ENCODE measurements around the gene SLC25A4.
"Not testable (repeated sequence)": the region's sequence is repeated elsewhere in the genome, so short reads cannot be mapped to it uniquely, and the experiment has no call there.

The SLC25A4 gene

DNA sequence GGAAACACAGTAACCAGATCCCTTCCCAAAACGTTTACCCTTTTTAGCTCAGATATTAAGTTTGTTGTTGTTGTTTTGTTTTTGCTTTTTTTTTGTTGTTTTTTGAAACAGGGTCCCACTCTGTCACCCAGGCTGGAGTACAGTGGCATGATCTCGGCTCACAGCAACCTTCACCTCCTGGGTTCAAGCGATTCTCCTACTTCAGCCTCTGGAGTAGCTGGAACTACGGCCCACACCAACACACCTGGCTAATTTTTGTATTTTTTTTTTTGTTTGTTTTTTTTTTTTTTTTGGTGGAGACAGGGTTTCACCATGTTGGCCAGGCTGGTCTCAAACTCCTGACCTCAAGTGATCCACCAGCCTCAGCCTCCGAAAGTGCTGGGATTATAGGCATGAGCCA is 23.6 kb upstream of the SLC25A4 start:
- not testable (repeated sequence) for H3K4me1 ChIP-seq (ENCODE audit: control insufficient read depth in 5 of 5, insufficient read depth in 5 of 5, low read length in 5 of 5); H3K4me3 ChIP-seq (ENCODE audit: low read depth in 1 of 5, low read length in 5 of 5); H3K27ac ChIP-seq (ENCODE audit: low read depth, low read length); H3K36me3 ChIP-seq (ENCODE audit: control insufficient read depth in 5 of 5, insufficient read depth in 5 of 5, low read length in 5 of 5); H3K9me3 ChIP-seq (ENCODE audit: control insufficient read depth in 5 of 5, low read length in 5 of 5); H3K9ac ChIP-seq (ENCODE audit: low read length in 5 of 5); H3K27me3 ChIP-seq (ENCODE audit: control insufficient read depth in 5 of 5, insufficient read depth in 4 of 5, low read length in 5 of 5)

DNA sequence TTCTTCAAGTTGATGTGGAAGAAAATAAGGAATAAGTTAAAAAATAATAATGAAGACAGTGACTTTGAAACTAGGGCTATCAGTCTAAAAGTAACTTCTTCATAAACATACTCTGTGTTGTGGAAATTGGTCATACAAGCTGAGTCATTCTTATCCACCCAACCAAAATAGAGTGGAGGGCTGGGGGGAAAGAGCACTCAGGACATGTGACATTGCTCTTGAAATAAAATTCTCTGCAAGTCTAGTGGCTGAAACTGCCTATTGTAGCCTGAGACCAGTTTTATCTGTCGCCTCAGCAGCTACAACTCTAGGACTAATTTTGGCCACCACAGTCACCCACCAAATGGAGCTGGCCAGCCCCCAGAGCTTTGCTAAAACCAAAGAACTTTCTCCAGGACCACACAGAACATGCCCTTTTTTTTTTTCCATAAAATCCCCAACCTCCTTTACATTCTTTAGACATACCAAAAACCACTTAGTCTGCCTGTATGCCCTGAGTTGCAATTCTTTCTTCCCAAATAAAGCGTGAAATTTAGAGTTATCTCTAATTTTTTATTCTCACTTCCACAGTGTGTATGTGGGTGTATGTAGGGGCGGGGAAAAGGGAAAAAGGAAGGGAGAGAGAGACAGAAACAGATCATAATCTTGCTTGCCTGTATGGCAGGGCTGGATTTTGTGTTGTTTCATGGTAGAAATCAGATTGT is 23.0 kb upstream of the SLC25A4 start:
- no peak overlapping the region for H3K4me3 ChIP-seq (ENCODE audit: low read depth in 1 of 5, low read length in 5 of 5)
- H3K9me3 ChIP-seq (ENCODE audit: control insufficient read depth in 5 of 5, low read length in 5 of 5), result no peaks in the 10 kb centered on the region
- no peaks in the 10 kb centered on the region for H3K36me3 ChIP-seq (ENCODE audit: control insufficient read depth in 5 of 5, insufficient read depth in 5 of 5, low read length in 5 of 5)
- H3K4me1 ChIP-seq (ENCODE audit: control insufficient read depth in 5 of 5, insufficient read depth in 5 of 5, low read length in 5 of 5), result peaks cover 3 to 9% (median 6%) of the 10 kb centered on the region in 5 donors
- no peak overlapping the region for H3K9ac ChIP-seq (ENCODE audit: low read length in 5 of 5)
- H3K27ac ChIP-seq (ENCODE audit: low read depth, low read length), result no peak overlapping the region
- no peaks in the 10 kb centered on the region for H3K27me3 ChIP-seq (ENCODE audit: control insufficient read depth in 5 of 5, insufficient read depth in 4 of 5, low read length in 5 of 5)

DNA sequence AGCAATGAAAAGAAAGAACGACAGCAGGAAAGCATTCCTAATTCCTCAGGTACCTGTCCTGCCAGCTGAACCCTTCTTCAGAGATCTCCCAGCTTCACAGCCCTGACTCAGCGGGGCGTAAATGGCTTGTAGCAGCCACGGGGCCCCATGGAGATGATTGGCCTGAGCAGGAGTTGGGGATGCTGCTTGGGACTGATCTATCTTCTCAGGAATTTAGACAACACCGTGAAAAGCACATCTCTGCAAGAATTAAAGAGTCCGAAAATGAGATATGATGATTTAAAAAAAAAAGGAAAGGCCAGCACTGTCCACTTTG is 22.5 kb upstream of the SLC25A4 start:
- Histone ChIP-seq H3K36me3 (ENCODE audit: control insufficient read depth in 5 of 5, insufficient read depth in 5 of 5, low read length in 5 of 5) (no peaks in the 10 kb centered on the region), H3K4me1 (ENCODE audit: control insufficient read depth in 5 of 5, insufficient read depth in 5 of 5, low read length in 5 of 5) (peaks cover 3 to 8% (median 6%) of the 10 kb centered on the region in 5 donors), H3K9me3 (ENCODE audit: control insufficient read depth in 5 of 5, low read length in 5 of 5) (no peaks in the 10 kb centered on the region), H3K9ac (ENCODE audit: low read length in 5 of 5) (no peak overlapping the region), H3K27me3 (ENCODE audit: control insufficient read depth in 5 of 5, insufficient read depth in 4 of 5, low read length in 5 of 5) (no peaks in the 10 kb centered on the region), H3K4me3 (ENCODE audit: low read depth in 1 of 5, low read length in 5 of 5) (no peak overlapping the region), H3K27ac (ENCODE audit: low read depth, low read length) (no peak overlapping the region)

DNA sequence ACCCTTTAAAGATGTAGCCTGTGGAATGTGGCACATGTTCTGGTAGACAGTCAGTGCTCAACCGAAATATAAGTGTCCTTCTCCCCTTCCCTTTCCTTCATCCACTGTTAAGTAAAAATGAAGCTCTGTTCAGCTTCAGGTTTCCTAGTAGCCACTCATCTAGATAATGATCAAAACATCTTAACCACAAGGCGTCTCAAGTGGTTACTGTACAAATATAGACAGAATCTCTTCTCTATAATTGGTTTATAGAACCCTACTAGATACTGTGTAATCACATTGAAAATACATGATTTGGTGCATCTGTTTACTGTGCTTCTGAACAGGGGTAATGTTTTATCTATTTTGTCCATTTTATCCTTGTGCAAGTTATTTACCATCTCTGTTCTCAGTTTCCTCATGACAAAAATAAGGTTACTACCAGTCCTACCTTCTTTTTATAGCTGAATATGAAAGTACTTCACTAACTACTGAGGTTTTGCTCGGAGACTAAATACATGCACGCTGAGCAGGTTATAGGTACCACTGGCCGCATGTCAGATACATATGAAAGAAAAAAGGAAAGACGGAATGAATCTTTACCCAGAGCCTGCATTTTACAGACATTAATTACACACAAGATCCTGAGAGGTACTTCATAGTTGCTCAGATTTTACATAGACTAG is 20.3 kb upstream of the SLC25A4 start:
- no peak overlapping the region for H3K27ac ChIP-seq (ENCODE audit: low read depth, low read length)
- H3K9ac ChIP-seq (ENCODE audit: low read length in 5 of 5), result no peak overlapping the region
- H3K4me3 ChIP-seq (ENCODE audit: low read depth in 1 of 5, low read length in 5 of 5), result no peak overlapping the region
- H3K4me1 ChIP-seq (ENCODE audit: control insufficient read depth in 5 of 5, insufficient read depth in 5 of 5, low read length in 5 of 5), result peaks cover 0 to 9% (median 9%) of the 10 kb centered on the region in 5 donors
- H3K27me3 ChIP-seq (ENCODE audit: control insufficient read depth in 5 of 5, insufficient read depth in 4 of 5, low read length in 5 of 5), result no peaks in the 10 kb centered on the region
- H3K9me3 ChIP-seq (ENCODE audit: control insufficient read depth in 5 of 5, low read length in 5 of 5), result no peaks in the 10 kb centered on the region
- no peaks in the 10 kb centered on the region for H3K36me3 ChIP-seq (ENCODE audit: control insufficient read depth in 5 of 5, insufficient read depth in 5 of 5, low read length in 5 of 5)

DNA sequence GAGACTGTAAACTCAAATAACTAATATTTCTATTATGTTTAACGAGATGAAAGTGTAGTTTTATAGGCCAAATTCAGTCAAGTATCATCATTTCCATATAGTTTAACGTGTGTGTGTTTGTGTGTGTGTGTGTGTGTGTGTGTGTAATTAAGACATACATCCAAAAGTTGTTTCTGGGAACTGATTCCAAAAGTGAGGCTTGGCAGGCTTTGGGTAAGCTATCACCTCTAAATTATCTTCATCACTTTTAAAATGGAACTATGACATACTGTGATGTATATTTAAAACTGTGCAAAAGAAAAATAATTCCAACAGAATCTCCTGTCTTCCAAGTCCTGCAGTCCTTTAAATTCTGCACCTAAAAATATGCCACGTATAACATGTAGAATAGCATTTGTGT is 19.1 kb upstream of the SLC25A4 start:
- no peaks in the 10 kb centered on the region for H3K9me3 ChIP-seq (ENCODE audit: control insufficient read depth in 5 of 5, low read length in 5 of 5)
- H3K27ac ChIP-seq (ENCODE audit: low read depth, low read length), result no peak overlapping the region
- peaks cover 0 to 21% (median 19%) of the 10 kb centered on the region in 5 donors for H3K4me1 ChIP-seq (ENCODE audit: control insufficient read depth in 5 of 5, insufficient read depth in 5 of 5, low read length in 5 of 5)
- H3K9ac ChIP-seq (ENCODE audit: low read length in 5 of 5), result no peak overlapping the region
- peaks cover 0 to 6% (median 0%) of the 10 kb centered on the region in 5 donors for H3K27me3 ChIP-seq (ENCODE audit: control insufficient read depth in 5 of 5, insufficient read depth in 4 of 5, low read length in 5 of 5)
- no peaks in the 10 kb centered on the region for H3K36me3 ChIP-seq (ENCODE audit: control insufficient read depth in 5 of 5, insufficient read depth in 5 of 5, low read length in 5 of 5)
- no peak overlapping the region for H3K4me3 ChIP-seq (ENCODE audit: low read depth in 1 of 5, low read length in 5 of 5)

DNA sequence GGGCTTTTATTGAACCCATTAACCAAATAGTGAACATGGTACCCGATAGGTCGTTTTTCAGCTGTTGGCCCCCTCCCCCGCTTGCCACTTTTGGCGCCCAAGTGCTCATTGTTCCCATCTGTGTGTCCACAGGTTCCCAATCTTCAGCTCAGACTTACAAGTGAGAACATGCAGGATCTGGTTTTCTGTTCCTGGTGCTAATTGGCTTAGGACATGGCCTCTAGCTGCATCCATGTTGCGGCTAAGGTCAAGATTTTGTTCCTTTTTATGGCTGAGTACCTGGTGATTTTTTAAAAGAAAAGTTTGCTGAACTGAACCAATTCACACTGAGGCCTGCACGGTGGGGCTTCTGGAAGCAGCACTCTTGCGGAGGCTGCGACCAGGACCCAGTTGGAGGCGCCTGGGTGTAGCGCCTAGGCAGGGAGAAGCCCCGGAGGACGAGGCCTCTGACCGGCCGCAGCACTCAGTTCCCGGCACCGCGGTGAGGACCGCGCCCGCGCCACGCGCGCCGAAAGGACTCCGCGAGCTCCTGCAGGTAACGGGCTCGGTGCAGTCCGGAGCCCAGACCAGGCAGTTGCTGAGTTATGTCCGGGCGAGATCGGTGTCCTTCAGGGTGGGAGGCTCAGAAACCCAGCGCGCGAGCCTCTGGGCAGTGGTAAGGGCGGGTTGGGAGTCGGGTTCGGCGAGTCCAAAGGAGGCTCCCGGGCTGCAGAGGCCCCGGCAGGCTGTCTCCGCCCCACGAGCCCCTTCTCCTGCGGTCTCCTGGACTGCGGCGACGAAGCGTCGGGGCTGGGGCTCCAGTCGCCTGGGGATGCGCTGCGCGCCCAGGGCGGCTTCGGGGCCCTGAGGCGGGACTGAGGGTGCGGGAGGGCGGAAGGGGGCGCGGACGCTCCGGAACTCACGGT is 15.8 kb upstream of the SLC25A4 start:
- H3K27me3 ChIP-seq (ENCODE audit: control insufficient read depth in 5 of 5, insufficient read depth in 4 of 5, low read length in 5 of 5), result peaks cover 0 to 8% (median 0%) of the 10 kb centered on the region in 5 donors
- peak overlapping the region in 2 of 5 donors; percentile 40 to 72 for H3K9ac ChIP-seq (ENCODE audit: low read length in 5 of 5)
- H3K27ac ChIP-seq (ENCODE audit: low read depth, low read length), result no peak overlapping the region

DNA sequence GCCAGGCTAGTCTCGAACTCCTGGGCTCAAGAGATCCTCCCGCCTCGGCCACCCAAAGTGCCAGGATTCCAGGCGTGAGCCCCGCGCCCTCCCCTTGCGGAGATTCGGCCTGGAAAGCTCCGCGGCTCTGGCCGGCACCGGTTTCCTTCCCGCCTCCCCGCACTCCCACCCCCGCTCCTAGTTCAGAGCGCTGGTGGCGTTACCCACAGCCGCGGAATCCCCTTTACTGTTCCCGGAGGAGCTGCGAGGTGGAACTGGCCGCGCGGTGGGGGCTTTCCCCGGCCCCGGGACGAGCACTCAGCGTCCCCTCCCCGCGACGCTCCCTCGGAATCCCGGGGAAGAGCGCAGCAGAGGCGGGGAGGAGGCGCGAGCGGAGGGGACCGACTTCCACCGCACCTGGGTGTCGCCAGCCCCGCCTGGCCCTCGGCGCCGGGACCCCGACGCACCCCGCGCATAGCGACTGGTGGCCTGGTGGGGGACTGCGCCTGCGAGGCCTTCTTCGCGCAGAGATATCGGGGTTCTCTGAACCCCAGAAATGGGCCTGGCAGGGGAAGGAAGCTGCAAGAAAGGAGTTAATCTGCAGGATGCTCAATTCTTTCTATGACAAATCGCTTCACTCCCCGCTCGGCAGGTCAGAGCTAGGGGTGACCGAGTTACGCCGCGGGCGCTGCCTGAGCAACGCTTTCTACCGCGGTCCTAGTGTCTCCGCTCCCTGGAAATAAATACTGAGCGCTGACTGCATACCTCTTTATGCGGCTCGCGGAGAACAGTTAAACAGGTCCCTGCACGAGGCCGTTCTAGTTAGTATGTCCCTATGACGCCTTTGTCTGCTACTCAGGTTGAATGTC is 14.6 kb upstream of the SLC25A4 start:
- H3K36me3 ChIP-seq (ENCODE audit: control insufficient read depth in 5 of 5, insufficient read depth in 5 of 5, low read length in 5 of 5), result no peaks in the 10 kb centered on the region
- peaks cover 0 to 8% (median 0%) of the 10 kb centered on the region in 5 donors for H3K27me3 ChIP-seq (ENCODE audit: control insufficient read depth in 5 of 5, insufficient read depth in 4 of 5, low read length in 5 of 5)
- peaks cover 0 to 23% (median 19%) of the 10 kb centered on the region in 5 donors for H3K4me1 ChIP-seq (ENCODE audit: control insufficient read depth in 5 of 5, insufficient read depth in 5 of 5, low read length in 5 of 5)
- H3K9ac ChIP-seq (ENCODE audit: low read length in 5 of 5), result peak overlapping the region in 3 of 5 donors; percentile 30 to 72 (median 56)
- no peaks in the 10 kb centered on the region for H3K9me3 ChIP-seq (ENCODE audit: control insufficient read depth in 5 of 5, low read length in 5 of 5)
- H3K27ac ChIP-seq (ENCODE audit: low read depth, low read length), result no peak overlapping the region
- peak overlapping the region; percentile 37 to 78 (median 70) for H3K4me3 ChIP-seq (ENCODE audit: low read depth in 1 of 5, low read length in 5 of 5)

More for the DNA sequence above, 15.8 kb upstream of the SLC25A4 start:
- H3K36me3 ChIP-seq (ENCODE audit: control insufficient read depth in 5 of 5, insufficient read depth in 5 of 5, low read length in 5 of 5), result no peaks in the 10 kb centered on the region
- peaks cover 0 to 23% (median 19%) of the 10 kb centered on the region in 5 donors for H3K4me1 ChIP-seq (ENCODE audit: control insufficient read depth in 5 of 5, insufficient read depth in 5 of 5, low read length in 5 of 5)
- H3K9me3 ChIP-seq (ENCODE audit: control insufficient read depth in 5 of 5, low read length in 5 of 5), result no peaks in the 10 kb centered on the region
- peak overlapping the region; percentile 22 to 78 (median 70) for H3K4me3 ChIP-seq (ENCODE audit: low read depth in 1 of 5, low read length in 5 of 5)

DNA sequence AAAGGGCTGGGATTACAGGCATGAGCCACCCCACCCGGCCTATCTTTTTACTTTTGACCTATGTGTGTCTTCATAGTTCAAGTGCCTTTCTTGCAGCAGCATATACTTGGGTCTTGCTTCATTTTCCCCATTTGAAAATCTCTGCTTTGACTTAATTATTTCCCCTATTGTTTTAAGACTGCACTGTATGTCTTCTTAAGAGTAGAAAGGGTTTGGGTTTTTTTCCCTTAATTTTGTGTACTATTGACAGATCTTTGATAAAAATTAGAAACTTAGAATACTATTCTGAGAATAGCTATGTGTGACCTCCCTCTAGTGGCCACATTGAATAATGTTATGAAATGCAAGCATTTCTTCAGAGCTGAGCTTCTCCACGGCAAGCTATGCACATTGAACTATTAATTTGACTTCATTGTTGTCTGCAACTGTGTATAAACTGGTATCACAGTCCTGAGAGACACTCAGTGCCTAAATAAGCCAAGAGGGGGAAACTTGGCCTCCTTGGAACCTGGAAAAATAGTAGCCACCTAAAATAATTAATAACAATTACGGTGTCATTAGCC is 8.7 kb upstream of the SLC25A4 start:
- Histone ChIP-seq H3K4me1 (ENCODE audit: control insufficient read depth in 5 of 5, insufficient read depth in 5 of 5, low read length in 5 of 5) (peaks cover 0 to 13% (median 4%) of the 10 kb centered on the region in 5 donors), H3K4me3 (ENCODE audit: low read depth in 1 of 5, low read length in 5 of 5) (no peak overlapping the region), H3K27ac (ENCODE audit: low read depth, low read length) (no peak overlapping the region), H3K36me3 (ENCODE audit: control insufficient read depth in 5 of 5, insufficient read depth in 5 of 5, low read length in 5 of 5) (no peaks in the 10 kb centered on the region), H3K27me3 (ENCODE audit: control insufficient read depth in 5 of 5, insufficient read depth in 4 of 5, low read length in 5 of 5) (peaks cover 0 to 7% (median 0%) of the 10 kb centered on the region in 5 donors), H3K9me3 (ENCODE audit: control insufficient read depth in 5 of 5, low read length in 5 of 5) (no peaks in the 10 kb centered on the region), H3K9ac (ENCODE audit: low read length in 5 of 5) (no peak overlapping the region)

DNA sequence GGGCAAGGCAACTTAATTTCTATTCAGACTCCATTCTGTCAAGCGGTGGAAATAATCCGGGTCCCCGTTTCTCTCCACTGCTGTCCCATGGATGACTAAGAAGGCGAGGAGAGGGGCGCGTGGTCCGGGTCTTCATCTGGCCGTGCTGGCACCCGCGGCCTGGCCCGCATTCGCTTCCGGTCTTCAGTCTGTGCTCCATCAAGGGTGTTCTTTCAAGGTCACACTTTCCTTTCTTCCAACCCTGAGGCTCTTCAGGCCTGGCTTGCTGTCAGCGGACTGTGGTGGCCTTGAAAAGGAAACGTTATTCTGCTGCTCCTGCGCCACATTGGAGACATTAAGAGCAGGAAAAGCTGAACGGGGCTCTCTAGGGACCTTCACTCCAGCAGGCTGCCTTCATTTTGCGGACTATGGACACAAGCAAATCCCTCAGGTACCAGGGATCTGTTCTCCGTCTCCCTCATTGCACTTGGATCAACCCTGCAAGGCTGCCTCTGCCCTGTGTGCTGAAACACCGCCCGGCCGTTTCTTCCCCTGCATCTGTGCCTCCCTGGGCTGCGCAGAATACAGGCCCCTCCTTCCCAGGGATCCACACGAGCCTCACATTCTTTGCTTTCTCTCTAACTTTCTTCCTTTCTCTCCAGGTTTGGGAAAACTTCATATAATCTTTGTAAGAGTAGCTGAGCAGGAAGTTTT is 5.7 kb upstream of the SLC25A4 start:
- peak overlapping the region in 3 of 5 donors; percentile 19 to 51 (median 45) for H3K4me3 ChIP-seq (ENCODE audit: low read depth in 1 of 5, low read length in 5 of 5)
- H3K4me1 ChIP-seq (ENCODE audit: control insufficient read depth in 5 of 5, insufficient read depth in 5 of 5, low read length in 5 of 5), result peaks cover 2 to 15% (median 6%) of the 10 kb centered on the region in 5 donors
- H3K27ac ChIP-seq (ENCODE audit: low read depth, low read length), result no peak overlapping the region
- no peak overlapping the region for H3K9ac ChIP-seq (ENCODE audit: low read length in 5 of 5)
- peaks cover 0 to 7% (median 0%) of the 10 kb centered on the region in 5 donors for H3K27me3 ChIP-seq (ENCODE audit: control insufficient read depth in 5 of 5, insufficient read depth in 4 of 5, low read length in 5 of 5)
- no peaks in the 10 kb centered on the region for H3K36me3 ChIP-seq (ENCODE audit: control insufficient read depth in 5 of 5, insufficient read depth in 5 of 5, low read length in 5 of 5)
- H3K9me3 ChIP-seq (ENCODE audit: control insufficient read depth in 5 of 5, low read length in 5 of 5), result no peaks in the 10 kb centered on the region
